ENCODE measurements around the gene CIAO2B.
"Not testable (repeated sequence)": the region's sequence is repeated elsewhere in the genome, so short reads cannot be mapped to it uniquely, and the experiment has no call there.

The CIAO2B gene

DNA sequence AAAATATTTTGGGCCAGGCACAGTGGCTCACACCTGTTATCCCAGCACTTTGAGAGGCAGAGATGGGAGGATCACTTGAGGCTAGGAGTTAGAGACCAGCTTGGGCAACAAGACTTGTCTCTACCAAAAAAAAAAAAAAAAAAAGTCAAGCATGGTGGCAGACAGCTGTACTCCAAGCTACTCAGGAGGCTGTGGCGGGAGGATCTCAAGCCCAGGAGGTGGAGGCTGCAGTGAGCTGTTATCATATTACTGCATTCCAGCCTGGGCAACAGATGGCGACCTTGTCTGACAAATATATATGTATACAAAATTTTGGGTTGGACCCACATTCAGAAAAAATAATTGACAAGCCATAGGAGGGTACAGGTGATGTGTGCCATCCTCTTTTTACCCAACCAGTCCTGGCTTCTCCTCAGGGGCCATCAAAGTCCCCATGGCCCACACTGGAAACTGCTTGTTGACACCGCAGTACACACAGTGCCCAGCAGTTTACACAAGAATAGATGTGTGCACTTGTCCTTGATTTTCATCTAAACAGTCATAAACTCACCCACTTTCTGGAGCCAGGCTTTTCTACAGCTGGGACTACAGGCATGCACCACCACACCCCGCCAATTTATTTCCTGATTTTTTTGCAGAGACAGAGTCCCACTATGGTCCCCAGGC lies 2.8 kb upstream of the CIAO2B start:
- DNase-seq, result no peak

DNA sequence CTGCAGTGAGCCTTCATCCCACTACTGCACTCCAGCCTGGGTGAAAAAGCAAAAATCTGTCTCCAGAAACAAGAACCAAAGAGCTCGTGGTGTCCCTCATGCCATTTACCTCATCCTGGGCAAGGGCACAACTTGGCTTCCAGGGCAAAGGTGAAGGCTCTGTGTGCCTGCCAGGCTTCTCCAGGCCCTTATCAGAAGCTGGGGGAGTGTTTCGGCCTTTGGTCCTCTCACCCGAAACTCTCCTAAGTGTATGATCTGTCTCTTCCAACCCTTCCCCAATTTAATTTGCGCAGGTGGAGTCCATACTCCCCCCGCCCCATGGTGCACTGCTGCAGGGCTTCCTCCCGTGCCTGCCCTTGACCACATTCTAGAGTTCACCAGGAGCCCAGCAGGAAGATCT lies 2.3 kb upstream of the CIAO2B start:
- DNase-seq, result no peak

DNA sequence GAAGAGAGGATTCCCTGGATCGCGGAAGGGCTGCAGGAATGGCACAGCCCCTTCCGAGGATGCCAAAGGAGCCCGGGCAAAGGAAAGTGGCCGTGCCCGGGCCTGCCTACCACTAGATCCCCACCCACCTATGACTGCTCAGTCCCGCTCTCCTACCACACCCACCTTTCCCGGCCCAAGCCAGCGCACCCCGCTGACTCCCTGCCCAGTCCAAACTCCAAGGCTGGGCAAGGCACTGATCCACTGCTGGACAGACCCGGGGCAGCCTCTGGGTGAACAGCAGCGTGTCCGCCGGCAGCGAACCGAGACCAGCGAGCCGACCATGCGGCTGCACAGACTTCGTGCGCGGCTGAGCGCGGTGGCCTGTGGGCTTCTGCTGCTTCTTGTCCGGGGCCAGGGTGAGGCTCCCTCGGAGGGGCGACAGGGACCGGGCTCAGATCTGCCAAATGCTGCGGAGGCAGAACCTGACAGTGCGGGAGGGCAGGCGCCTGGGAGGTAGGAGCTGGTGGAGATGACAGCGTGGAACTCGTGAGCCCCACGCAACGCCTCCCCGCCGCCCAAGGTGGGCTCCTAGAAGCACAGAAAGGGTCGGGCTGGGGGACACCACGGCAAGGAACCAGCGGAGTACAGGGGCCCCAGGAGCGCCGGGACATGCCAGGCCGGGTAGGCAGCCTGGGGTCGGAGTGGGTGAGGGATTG lies 1.3 kb upstream of the CIAO2B start, which contains the start of gene CES2:
Gene CES2, plus strand, starts transcription at position 203 of the 698 bp plus-strand sequence. Its CDS starts 120 bp downstream, at position 323.
- no peak for DNase-seq

DNA sequence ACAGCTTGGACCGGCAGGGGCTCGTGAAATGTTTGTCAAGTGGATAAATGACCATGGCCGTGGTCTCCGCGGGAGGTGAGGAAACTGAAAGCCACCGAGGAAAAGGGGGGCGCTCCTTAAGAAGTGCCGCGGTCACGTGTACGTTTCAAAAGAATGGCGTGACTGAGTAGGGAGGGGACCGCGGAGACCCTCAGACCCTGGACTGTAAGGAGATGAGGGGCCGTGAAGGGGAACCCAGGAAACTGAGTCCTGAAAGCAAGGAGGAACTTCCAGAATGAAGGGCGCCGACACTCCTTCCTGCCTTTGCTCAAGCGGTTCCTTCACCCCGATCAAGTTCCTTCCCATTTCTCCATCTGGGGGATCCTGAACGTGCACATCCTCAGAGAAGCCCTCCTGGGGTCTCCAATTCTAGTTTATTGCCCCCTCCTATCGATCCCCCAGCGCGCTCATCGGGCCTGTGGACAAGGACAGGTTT lies 674 bp upstream of the CIAO2B start:
- not testable (repeated sequence) for DNase-seq

DNA sequence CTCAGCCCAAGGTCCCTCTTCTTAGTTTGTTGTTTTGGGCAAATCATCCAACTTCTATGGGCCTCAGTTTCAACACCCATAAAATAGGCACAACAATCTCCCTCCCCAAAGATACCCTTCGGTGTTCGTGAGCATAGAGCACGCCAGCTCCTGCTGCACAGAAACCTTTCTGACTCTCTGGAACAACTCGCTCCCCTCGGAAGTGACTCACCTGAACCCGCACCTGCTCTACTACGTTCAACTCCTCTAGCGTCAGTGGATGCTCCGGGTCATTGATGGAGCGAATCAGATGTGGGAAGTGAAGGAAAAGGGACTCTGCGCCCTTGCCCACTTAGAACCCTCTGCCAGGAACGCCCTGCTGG lies 445 bp downstream of the CIAO2B start:
- no peak for DNase-seq

DNA sequence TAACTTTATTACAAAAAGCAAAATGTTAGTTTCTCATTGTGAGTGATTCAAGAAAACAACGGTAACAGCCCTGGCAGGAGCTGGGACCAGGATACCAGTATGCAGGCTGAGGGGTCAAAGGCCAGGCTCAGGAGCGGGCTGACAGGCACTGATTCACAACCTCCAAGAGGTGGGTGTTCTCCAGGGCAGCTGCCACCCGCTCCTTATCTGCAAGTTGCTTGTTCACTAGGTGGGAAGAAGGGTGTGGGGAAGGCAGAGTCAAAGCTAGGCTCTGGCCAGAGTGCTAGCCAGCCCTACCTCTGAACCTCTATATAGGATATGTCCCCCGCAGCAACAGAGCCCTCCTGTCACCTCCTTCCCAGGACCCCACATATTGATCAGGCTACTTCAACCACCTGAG lies 2.1 kb downstream of the CIAO2B start:
- no peak for DNase-seq

DNA sequence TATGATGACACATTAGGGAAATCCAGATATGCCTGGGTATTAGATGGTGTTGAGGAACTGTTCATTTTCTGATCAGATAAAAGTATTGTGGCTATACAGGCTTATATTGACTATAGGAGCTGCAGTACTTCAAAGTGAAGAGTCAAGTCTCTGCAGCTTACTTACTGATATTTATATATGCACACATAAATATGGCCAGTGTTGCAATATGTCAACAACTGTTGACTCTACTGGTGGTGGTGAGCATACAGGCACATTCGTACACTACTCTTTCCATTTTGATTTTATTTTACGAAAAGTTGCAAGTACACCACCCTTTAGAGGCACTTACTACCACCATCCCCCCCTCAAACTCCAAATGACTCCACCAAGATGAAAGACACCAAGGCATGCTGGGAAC lies 2.5 kb downstream of the CIAO2B start:
- no peak for DNase-seq

DNA sequence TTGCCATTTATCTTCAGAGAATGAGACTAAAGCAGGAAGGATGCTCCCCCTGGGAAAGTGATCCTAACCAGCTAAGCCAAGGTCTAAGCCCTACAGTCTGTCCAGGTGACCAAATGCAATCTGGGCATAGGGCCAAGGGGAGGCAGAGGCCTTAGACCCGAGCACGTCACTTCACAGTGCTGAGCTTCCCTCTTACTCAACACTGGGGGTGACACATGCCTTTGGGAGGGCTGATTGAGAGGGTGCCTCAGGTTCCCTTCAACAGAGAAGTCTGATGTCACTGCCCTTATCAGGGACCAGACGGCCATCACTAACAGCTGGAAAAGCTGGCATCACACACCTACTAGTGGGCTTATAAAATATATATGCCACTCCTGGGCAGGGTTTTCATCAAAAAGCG lies 4.0 kb downstream of the CIAO2B start:
- no peak for DNase-seq

DNA sequence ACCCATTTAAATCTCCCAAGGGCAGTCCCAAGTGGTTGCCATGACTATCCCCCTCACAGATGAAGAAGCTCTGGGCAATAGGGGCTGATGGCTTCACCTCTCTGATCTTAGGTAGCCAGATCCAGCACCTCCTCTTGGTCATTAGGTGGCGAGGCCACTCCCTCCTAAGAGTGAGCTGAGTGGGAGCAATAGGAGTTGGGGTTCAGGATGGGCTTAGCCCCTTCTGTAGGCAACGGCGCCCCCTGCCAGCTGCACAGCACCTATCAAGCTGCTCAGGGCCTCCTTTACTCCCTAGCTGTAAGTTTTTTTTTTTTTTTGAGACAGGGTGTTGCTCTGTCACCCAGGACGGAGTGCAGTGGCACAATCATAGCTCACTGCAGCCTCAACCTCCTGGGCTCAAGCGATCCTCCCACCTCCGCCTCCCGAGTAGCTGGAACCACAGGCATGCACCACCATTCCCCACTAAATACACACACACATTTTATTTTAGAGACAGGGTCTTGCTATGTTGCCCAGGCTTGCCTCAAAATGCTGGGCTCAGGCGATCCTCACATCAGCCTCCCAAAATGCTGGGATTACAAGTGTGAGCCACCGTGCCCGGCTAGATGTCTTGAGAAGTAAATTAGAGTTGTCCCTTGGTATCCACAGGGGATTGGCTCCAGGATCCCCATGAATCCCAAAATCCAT lies 5.4 kb downstream of the CIAO2B start:
- DNase-seq, result no peak

DNA sequence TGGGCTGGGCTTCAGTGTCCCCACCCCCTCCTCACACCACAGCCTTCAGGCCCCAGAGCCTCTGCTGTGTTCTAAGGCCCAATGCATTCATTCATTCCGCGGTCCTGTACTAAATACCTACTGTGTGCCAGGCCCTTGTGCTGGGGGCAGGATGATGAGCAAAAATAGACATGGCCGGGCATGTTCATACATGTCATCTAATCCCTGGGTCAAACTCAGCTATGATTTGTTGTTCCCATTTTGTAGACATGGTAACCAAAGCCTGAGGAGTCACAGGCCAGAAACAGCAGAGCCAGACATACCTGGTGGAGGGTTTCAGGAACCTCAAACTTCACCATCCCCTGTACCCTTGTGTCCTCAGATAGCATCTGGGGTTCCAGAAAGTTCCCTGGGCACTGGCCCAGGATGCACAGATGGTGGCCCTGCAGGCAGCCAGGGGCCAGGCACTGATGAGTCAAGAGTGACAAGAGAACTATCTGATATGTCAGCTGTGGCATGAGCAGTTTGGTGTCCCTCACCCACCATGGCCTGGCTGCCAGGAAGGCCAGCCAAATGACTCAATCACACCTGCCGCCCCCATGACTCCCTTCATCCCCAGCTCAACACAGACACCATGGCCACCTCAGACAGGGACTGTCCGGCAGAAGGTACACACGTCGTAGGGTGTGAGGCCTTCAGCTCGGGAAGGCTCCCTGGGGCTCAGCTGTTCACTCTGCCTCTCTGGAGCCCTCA lies 6.1 kb downstream of the CIAO2B start:
- DNase-seq, result no peak

DNA sequence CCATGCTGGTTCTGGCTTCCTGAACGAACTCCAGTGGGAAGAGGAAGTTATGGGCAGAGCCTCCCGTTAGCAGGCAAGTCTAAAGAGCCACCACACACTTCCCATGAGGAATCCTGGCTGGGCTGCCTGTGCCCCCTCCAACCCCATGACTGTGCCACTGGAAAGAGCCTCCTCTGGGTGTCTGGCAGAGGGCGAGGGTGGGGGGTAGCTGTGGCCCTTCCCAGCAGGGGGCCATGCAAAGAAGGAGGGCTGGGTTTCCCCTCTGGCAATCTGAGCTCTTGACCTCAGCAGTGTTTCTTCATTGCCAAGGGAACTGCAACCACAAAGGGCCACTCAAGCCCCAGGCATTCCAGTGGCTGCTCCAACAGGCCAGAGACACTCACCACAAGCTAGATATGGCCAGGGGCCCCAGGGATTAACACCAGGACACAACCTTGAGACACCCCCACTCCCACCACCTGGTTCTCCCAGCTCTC lies 7.2 kb downstream of the CIAO2B start:
- no peak for DNase-seq

DNA sequence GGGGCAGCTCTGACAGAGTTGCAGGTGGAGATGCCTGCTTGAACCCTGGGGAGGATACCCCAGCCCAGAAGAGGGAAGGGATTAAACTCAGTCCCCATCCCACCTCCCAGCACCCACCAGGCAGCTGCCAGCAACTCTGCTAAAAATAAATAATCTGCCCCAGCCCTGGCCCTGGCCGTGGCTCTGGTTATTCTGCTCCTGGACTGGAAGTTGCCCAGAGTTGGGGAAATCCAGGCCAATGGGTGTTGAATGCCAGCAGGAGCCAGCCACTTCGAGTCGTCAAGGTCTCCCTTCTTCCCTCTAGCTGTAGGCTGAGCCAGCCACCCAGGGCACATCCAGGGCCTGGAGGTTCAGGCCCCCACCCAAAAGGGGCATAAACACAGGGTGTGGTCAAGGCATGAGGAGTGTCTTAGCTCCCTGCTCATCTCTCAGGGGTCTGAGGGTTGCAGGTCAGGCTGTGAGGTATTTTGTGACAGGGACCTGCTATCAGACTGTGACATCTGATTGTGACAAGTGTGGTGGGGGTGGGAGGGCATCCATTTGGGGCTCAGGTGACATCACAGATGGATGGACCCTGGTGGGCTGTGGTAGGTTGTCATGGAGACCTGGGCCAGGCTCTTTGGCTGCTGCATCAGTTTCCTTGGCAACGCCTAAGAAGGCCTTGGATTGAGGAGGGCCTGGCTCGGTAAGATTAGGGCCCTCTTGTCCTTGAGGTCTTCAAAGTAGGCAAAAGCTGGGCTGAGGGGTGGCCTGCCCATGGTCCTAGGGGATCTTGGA lies 7.8 kb downstream of the CIAO2B start:
- DNase-seq, result no peak

DNA sequence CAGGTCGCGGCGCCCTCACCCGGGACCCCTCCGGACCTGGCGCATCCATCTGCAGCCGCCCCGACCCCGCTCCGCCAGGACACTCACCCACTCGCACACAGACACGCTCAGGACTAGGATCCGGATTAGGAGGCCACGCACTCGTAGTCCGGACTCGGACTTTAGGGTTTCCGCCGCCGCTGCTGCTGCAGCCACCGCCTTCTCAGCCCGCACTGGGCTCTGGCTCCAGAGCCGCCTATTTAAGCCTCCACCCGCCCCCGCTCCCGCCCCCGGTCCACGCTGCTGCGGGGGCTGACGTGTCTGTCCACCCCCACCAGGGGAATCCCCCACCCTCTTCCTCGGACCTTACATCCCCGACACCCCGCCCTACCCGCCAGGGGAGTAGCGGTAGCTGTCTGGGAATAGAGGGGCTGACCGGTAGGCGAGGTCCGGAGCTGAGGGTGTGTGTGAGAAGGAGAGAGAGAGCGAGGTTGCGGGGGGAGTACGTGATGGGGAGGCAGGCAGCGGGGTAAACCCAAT lies 8.8 kb downstream of the CIAO2B start, which contains the start of gene RRAD:
Gene RRAD, minus strand, starts transcription at position 214 of the 519 bp plus-strand sequence. CDS start 356 bp downstream, outside the sequence.
- no peak for DNase-seq

DNA sequence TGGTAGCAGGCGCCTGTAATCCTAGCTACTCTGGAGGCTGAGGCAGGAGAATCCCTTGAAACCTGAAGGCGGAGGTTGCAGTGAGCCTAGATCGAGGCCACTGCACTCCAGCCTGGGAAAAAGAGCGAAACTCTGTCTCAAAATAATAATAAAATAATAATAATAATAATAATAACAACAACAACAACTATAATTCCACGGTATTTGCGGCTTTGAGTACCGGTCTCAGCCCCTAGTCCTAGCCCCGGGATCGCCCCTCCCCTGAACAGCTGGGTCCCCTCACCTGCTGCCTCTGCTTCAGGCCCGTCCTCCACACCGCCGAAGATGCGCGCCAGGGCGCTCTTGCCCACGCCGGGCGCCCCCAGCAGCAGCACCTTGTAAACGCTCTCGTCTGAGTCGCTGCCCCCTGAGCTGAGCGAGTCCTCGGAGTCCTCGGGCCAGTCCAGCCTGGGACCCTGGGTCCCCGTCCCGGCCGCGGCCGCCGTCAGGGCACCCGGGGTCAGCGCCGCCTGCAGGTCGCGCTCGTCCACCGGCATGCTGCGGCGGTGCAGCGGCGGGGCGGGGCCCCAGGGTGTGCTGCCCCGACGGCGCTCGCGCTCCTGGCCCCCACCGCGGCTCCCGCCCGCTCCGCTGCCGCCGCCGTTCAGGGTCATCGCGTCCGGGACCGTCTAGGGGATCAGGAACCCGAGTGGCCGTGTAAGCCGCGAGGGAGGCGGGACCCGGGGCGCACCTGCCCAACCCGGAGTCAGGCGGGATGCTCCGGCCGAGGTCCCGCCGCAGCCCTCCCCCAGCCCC lies 9.5 kb downstream of the CIAO2B start:
- DNase-seq, result no peak

DNA sequence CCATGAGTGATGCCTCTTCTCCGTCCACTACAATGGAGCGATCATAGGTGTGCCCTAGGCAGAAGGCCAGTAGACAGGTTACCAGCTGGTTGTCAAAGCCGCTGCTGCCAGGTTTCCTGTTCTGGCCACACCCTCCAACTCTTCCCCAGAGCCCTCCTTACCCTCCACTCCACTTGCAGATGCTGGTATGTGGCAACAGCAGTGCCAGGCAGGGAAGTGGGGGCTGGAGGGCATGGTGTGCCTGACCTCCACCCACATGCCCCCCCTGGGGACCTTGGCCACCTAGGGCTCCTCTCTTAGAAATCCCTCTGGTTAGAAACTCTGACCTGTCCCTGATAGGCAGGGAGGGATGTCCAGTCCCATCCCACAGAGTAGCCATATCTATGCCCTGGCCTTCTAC lies 10.3 kb downstream of the CIAO2B start:
- DNase-seq, result no peak

DNA sequence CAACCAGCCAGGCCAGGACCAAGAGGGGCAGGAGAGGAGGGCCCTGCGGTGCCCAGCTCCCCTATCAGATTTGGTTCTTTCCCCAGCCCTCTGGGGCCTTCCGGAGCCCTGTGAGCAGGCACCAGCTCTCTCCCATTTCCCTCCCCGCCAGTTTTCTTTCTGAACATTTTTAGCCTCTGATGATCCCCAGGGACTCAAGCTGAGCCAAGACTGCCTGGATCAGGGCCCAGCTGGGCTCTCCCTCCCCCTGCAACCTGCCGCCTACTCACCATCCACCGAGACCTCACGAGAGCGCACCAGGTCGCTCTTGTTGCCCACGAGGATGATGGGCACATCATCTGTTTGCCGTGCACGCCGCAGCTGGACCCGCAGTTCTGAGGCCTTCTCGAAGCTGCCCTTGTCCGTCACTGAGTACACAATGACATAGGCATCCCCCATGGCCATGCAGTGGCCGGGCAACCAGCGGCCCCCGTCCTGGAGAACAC lies 10.9 kb downstream of the CIAO2B start:
- DNase-seq, result no peak

DNA sequence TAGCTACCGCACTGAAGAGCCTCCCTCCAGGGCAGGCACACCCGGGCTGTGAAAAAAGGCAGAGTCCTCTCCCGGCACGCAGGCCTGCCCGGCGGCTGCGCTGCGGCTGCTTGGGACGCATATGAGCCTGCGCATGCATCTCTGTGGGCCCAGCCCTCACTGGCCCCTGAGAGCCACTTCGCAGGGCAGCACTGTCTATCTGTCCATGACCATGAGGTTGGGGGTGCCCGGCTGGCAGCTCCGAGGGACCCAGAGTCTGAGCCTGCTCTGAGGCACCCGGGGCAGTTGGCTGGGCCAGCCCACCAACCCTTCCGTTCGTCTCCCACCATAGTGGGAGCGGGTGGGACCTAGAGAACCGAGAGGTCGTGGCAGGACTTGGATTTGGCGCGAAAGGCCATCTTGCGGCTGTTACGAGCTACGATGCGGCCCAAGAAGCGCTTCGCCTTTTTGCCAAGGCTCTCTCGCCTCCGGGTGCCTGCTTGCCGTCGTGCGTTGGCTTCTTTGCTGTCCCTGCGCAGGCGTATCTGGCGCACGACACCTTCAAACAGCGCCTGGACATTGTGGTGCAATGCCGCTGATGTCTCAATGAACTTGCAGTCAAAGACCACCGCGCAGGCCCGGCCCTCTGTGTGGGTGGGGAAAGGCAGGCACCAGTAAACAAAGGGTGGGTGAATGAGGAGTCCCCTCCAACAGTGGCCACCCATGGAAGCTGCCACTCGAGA lies 12.3 kb downstream of the CIAO2B start:
- DNase-seq, result no peak

DNA sequence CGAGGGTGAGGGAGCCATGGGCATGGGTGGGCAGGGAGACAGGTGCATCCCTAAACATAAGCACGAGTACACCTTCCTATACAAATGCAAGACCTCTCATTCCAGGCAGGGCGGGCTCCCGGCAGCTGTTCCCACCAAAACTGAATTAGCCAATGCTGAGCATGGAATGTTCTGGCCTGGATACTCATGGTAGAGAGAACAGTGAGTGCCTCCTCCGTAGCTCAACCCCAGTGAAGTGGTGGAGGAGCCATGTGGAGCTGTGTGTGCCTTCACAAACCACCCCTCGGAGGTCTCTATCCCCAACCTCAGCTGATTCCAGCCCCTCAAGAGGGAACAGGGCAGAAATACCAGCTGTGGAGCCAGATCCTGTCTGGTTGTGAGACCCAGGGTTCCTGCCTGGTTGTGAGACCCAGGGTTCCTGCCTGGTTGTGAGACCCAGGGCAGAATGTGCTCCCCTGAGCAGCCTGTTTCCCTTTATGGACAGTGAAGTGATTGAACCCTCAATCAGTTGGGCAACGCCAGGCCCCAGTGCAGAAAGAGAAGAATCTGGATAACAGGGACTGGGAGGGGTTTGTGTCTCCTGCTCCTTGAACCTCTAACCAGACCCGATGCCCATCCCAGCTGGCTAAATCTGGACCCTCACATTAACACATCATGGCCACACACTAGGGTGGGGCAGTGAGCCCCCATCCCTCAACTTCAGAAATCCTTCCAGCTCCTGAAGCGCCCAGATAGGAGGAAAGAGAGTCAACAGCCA lies 13.1 kb downstream of the CIAO2B start:
- no peak for DNase-seq

DNA sequence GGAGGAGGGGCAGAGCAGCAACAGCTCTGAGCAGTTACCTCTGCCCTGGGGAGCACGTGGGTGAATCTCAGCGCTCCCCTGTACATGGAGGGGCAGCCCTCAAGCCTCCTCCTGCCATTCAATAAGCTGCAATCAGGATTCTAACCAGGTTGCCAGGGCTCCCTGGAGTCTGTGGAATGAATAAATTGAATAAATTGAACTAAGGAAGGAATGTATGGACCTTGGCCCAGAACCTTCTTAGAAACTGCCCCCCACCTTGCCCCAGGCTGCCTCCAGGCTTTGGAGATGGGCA lies 14.0 kb downstream of the CIAO2B start:
- DNase-seq, result no peak
